Measurements from ENCODE around the gene ZNF624.

The ZNF624 gene

GRCh38 chr17:16593356-16594102 lies 60.1 kb downstream of the ZNF624 start:
- DNase-seq (ENCODE audit: low spot score), result no peak

DNA sequence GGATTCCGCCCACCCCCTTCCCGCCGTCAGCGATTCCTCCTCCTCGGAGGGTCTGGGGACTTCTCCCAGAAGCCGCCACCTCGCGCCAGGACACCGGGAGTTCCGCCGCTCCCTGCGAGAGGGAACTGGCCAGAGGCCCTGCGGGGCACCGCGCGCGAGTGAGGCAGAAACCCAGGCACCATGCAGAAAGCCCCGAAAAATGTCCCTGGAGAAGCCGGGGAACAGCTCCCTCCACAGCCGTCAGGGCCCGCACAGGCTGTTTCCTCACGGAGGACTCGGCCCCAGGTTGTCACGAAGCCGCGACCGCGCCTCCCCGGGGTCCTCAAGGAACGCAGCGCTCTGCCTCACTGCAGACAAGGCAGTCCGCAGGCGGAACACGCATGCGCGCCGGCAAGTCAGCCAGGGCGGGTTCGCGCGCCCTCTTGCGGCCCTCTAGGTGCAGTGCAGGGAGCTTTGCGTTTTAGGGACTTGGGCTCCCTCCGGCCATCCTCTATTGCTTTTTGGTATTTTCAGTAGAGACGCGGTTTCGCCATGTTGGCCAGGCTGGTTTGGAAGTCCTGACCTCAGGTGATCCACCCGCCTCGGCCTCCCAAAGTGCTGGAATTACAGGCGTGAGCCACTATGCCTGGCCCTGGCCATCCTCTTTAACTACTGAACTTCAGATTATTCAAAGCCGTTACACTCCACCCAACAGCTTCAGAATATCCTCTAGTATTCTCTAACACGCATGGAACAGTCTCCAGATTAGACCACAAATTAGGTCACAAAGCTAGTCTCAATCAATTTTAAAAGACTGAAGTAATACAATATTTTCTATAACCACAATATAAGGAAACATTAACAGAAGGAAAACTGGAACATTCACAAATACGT lies 64.3 kb downstream of the ZNF624 start:
- peak; percentile 90 for DNase-seq (ENCODE audit: low spot score)

DNA sequence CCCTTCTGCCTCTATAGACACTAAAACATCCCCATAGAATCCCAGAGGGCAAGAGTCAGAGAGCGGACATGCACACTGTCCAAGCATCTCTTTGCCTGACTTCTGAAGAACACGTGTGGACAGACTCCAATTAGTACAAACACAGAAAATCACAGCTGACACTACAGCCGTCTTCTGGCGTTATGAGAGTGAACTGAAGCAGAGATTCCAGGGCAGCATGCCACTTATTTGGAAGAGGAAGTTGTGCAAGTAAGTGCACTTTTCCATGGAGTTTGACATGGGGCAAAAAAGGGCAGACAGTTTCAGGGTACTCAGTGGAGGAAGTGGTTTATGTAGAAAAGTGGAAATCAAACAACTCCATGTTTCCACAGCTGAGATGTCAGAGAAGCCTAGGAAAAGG lies 67.9 kb downstream of the ZNF624 start:
- DNase-seq (ENCODE audit: low spot score), result no peak

GRCh38 chr17:16584273-16584995 lies 69.2 kb downstream of the ZNF624 start:
- DNase-seq (ENCODE audit: low spot score), result peak; percentile 92

DNA sequence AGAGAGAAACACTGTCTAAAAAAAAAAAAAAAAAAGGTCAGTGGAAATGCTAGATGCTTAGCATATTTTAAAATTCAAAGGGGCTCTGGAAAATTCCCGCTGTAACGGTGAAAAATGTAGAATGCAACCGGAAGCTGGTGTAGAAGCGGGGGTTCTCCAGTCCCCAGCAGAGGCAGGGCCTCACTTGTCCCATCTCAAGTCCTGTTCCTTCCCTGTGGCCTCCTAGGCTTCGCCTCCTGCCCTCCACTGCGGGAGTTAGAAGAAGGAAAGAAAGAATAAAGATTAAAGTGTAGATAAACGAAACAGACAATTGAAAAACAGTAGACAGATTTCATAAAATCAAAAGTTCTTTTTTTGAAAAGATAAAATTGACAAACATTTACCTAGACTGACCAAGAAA lies 69.9 kb downstream of the ZNF624 start:
- DNase-seq (ENCODE audit: low spot score), result no peak

- no peak for DNase-seq (ENCODE audit: low spot score)
Measured at GRCh38 chr17:16573466-16573865, 80.2 kb downstream of the ZNF624 start.

Measured in globus pallidus (tissue), 1 donor.